Measurements from ENCODE around the gene FBRSL1. TPM values are rescaled to one million over a fixed set of nuclear protein-coding genes. Genes with fewer than 3 reads are reported as not detected.
A peak's percentile ranks its signal among the peaks of the same experiment; 100 is the strongest.
"Not testable (repeated sequence)": the region's sequence is repeated elsewhere in the genome, so short reads cannot be mapped to it uniquely, and the experiment has no call there.

Gene FBRSL1
- total and polyA plus RNA-seq, 9 of the 15 experiments (the other 6 are each of a cell fraction or from before 2014, with no cell fraction given), result 0.24 to 129 (median 7.3) TPM

DNA sequence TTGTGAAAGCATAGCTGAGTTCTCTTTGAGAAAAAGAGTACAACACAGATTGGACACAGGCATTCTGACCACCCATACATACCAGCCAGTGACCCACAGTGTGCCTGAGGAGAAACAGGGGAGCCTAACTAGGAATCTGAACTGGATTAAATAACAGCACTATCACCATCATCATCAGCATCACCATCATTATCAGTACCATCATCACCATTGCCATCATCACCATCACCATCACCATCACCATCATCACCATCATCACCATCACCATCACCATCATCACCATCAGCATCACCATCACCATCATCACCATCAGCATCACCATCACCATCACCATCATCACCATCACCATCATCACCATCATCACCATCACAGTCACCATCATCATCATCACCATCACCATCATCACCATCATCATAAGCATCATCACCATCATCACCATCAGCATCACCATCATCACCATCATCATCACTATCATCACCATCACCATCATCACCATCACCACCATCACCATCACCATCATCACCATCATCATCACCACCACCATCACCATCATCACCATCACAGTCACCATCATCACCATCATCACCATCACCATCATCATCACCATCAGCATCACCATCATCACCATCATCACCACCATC is 26.5 kb upstream of the FBRSL1 start:
- CTCF ChIA-PET (ENCODE audit: low intra/inter-chr PET ratio); H3K4me3 ChIP-seq; intact Hi-C loops (cut with micrococcal nuclease); H3K79me2 ChIP-seq (ENCODE audit: control insufficient read depth, insufficient read depth, low read length); DNase-seq (ENCODE audit: extremely low read depth in 1 of 4, low spot score in 3 of 4); H3K36me3 ChIP-seq (ENCODE audit: control insufficient read depth, insufficient read depth, low read length); H3K9ac ChIP-seq (ENCODE audit: insufficient read depth in 1 of 2, low read depth in 2 of 2, low read length in 2 of 2); H3K27ac ChIP-seq (ENCODE audit: extremely low read depth, low read depth, low read length); in situ Hi-C loops (cut with MboI); H2AFZ ChIP-seq (ENCODE audit: low read depth, low read length); H3K9me3 ChIP-seq (replicated peaks; ENCODE audit: control insufficient read depth, insufficient read depth, low read depth, low read length); POLR2A ChIA-PET; BruUV-seq (replicated peaks); ATAC-seq; H4K20me1 ChIP-seq (replicated peaks; ENCODE audit: control insufficient read depth, insufficient read depth, low read length); H3K9me1 ChIP-seq (ENCODE audit: control insufficient read depth, insufficient read depth, low read length); H3K4me2 ChIP-seq (ENCODE audit: insufficient read depth, low read length): not testable (repeated sequence)
- peaks cover 4 to 26% of the 10 kb centered on the region in 2 experiments; a peak in 3 of 5 replicates for H3K27me3 ChIP-seq (ENCODE audit: control insufficient read depth in 2 of 2, insufficient read depth in 2 of 2, low read length in 2 of 2)
- FAIRE-seq, result peak; percentile 80
- TF ChIP-seq EHMT2 (IDR thresholded peaks at IDR 0.05) (0 out of 2 replicates have a peak, but pooled peaks have one; percentile 29), HDAC1 (IDR thresholded peaks at IDR 0.05) (peak in 1 of 2 experiments; percentile 66; a peak in 2 of 4 replicates), KDM1A (IDR thresholded peaks at IDR 0.05) (peak in 1 of 2 experiments; percentile 36; a peak in 2 of 4 replicates)
- peaks cover 0 to 23% of the 10 kb centered on the region in 2 experiments; a peak in 1 of 5 replicates for H3K4me1 ChIP-seq (replicated peaks in 1 of 2; ENCODE audit: control insufficient read depth in 2 of 2, insufficient read depth in 2 of 2, low read length in 2 of 2)

DNA sequence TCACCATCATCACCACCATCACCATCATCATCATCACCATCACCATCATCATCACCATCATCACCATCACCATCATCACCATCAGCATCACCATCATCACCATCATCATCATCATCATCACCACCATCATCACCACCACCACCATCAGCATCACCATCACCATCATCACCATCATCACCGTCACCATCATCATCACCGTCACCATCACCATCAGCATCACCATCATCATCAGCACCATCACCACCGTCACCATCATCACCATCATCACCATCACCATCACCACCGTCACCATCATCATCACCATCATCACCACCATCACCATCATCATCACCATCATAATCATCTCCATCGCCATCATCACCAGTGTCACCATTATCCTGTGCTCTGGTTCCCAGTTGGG is 25.6 kb upstream of the FBRSL1 start:
- 14% methylated on average over 5 of the region's 5 CpGs for WGBS (ENCODE audit: insufficient coverage, low coverage, missing lambda C conversion rate)
- H4K20me1 ChIP-seq (replicated peaks; ENCODE audit: control insufficient read depth, insufficient read depth, low read length); ATAC-seq; in situ Hi-C loops (cut with MboI); H3K4me2 ChIP-seq (ENCODE audit: insufficient read depth, low read length); H3K4me3 ChIP-seq; POLR2A ChIA-PET; H3K9ac ChIP-seq (ENCODE audit: insufficient read depth in 1 of 2, low read depth in 2 of 2, low read length in 2 of 2); CTCF ChIA-PET (ENCODE audit: low intra/inter-chr PET ratio); DNase-seq (ENCODE audit: extremely low read depth in 1 of 4, low spot score in 3 of 4); intact Hi-C loops (cut with micrococcal nuclease); H3K79me2 ChIP-seq (ENCODE audit: control insufficient read depth, insufficient read depth, low read length); H2AFZ ChIP-seq (ENCODE audit: low read depth, low read length); H3K9me3 ChIP-seq (replicated peaks; ENCODE audit: control insufficient read depth, insufficient read depth, low read depth, low read length); H3K36me3 ChIP-seq (ENCODE audit: control insufficient read depth, insufficient read depth, low read length); H3K9me1 ChIP-seq (ENCODE audit: control insufficient read depth, insufficient read depth, low read length); H3K27ac ChIP-seq (ENCODE audit: extremely low read depth, low read depth, low read length); BruUV-seq (replicated peaks); TF ChIP-seq ATF1 (CRISPR knock-in tag; IDR thresholded peaks at IDR 0.05): not testable (repeated sequence)
- Histone ChIP-seq H3K27me3 (ENCODE audit: control insufficient read depth in 2 of 2, insufficient read depth in 2 of 2, low read length in 2 of 2) (peaks cover under 1 to 20% of the 10 kb centered on the region in 2 experiments; a peak in 3 of 5 replicates), H3K4me1 (replicated peaks in 1 of 2; ENCODE audit: control insufficient read depth in 2 of 2, insufficient read depth in 2 of 2, low read length in 2 of 2) (peaks cover 0 to 21% of the 10 kb centered on the region in 2 experiments; a peak in 2 of 5 replicates)
- peak; percentile 6 for FAIRE-seq
- peak; percentile 45; the same call in 1 of the 2 replicates for TF ChIP-seq CTBP1 (IDR thresholded peaks at IDR 0.05; ENCODE audit: borderline replicate concordance)
- peak; percentile 23; the same call in 1 of the 2 replicates for TF ChIP-seq ATF1 (tag; IDR thresholded peaks at IDR 0.05)
- peak; percentile 63 to 74 for TF ChIP-seq KDM1A (IDR thresholded peaks at IDR 0.05)
- peak in 1 of 2 experiments; percentile 67; a peak in 1 of 4 replicates for TF ChIP-seq HDAC1 (IDR thresholded peaks at IDR 0.05)
